Stomach (tissue), 4 donors: ENCODE measurements around the gene OR2AK2.

Experiments
- CTCF ChIP-seq, 7 experiments: fragments of 450-650 bp in 4 of 7; fragments of 200-600 bp in 3 of 7; sonication (generic) in 3 of 7; IDR thresholded peaks; one replicate each; pipeline ENCODE4 v1.5.1; 2016 to 2019; ENCODE audit warnings: antibody characterized with exemption in 7 of 7, control low read depth in 2 of 7, mild to moderate bottlenecking in 1 of 7
- POLR2A ChIP-seq, 4 donors: fragments of 450-650 bp; IDR thresholded peaks; one replicate each; pipeline ENCODE4 v1.6.1; 2016; ENCODE audit warnings: antibody characterized with exemption in 4 of 4, control low read depth in 2 of 4, mild to moderate bottlenecking in 1 of 4, moderate library complexity in 1 of 4
- POLR2AphosphoS5 ChIP-seq, 3 donors: sonication (generic); formaldehyde crosslinking; IDR thresholded peaks; one replicate each; pipeline ENCODE4 v1.6.1; 2016; ENCODE audit warnings: antibody characterized with exemption in 3 of 3

GRCh38 chr1:247936415-247936814 lies 28.6 kb upstream of the OR2AK2 start:
- TF ChIP-seq CTCF (IDR thresholded peaks at IDR 0.05) (no peak), POLR2AphosphoS5 (IDR thresholded peaks at IDR 0.05) (no peak), POLR2A (IDR thresholded peaks at IDR 0.05) (no peak)
